ENCODE data around the gene TEX12.
"Not testable (repeated sequence)": the region's sequence is repeated elsewhere in the genome, so short reads cannot be mapped to it uniquely, and the experiment has no call there.

TEX12 gene

DNA sequence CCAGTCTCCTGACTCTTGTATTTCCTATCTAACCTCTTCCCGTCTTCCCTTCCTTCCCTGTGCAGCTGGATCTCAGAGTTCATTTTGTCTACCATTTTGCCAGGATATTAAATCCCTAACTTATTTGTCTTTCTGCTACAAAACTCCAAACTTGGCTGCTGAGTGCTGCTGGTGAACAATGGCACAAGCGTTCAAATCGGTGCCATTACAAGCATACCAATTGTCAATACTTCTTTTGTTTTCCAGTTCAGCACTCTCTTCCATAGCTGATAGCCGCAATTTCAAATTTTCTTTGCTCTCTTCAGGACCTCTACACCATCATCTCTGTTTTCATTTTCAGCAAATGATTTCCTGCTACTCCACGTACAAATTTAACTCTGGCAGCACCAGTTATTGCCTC, 16.7 kb upstream of the TEX12 start:
- no peaks in the 10 kb centered on the region for H3K4me1 ChIP-seq (ENCODE audit: control insufficient read depth, insufficient read depth, low read length)
- H3K27ac ChIP-seq (ENCODE audit: low read length) = no peak overlapping the region
- H3K9me3 ChIP-seq (ENCODE audit: control insufficient read depth, insufficient read depth, low read length) = no peaks in the 10 kb centered on the region
- no peak for DNase-seq (ENCODE audit: low read depth, low spot score)
- no peaks in the 10 kb centered on the region for H3K27me3 ChIP-seq (ENCODE audit: control insufficient read depth, insufficient read depth, low read length)
- WGBS (ENCODE audit: insufficient coverage, insufficient read length) = no CpG with 5 or more reads among the region's 5 CpGs
- no peak overlapping the region for H3K4me3 ChIP-seq (ENCODE audit: low read length)
- no peaks in the 10 kb centered on the region for H3K36me3 ChIP-seq (ENCODE audit: control insufficient read depth, insufficient read depth, low read length)

DNA sequence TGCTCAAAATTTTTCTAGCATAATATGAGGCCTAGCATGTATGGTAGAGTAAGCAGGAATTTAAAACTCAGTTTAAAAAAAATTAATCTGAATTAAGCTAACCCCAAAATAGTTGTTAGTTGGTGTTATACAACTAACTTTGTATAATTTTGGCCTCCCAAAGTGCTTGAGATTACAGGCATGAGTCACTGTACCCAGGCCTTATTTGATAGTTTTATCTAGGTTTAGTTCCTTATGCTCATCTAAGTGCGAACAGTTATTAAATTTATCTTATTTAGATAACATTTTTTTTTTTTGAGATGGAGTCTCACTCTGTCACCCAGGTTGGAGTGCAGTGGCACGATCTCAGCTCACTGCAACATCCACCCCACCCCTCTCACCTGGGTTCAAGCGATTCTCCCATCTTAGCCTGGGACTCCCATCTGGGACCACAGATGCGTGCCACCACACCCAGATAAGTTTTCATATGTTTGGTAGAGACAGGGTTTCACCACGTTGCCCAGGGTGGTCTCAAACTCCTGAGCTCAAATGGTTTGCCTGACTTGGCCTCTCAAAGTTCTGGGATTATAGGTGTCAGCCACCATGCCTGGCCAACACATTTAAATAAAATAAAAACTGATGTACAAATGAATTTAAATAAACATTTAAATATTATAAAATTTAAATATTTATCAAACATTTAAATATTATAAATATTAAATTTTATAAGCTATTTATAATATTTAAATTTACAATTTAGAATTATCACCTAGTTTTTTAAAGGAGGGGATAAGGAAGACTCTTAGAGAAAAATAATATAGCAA, 10.8 kb upstream of the TEX12 start:
- Histone ChIP-seq H3K4me3 (ENCODE audit: low read length) (no peak overlapping the region), H3K36me3 (ENCODE audit: control insufficient read depth, insufficient read depth, low read length) (no peaks in the 10 kb centered on the region), H3K27me3 (ENCODE audit: control insufficient read depth, insufficient read depth, low read length) (no peaks in the 10 kb centered on the region), H3K27ac (ENCODE audit: low read length) (no peak overlapping the region), H3K9me3 (ENCODE audit: control insufficient read depth, insufficient read depth, low read length) (no peaks in the 10 kb centered on the region), H3K4me1 (ENCODE audit: control insufficient read depth, insufficient read depth, low read length) (no peaks in the 10 kb centered on the region)
- no CpG with 5 or more reads among the region's 5 CpGs for WGBS (ENCODE audit: insufficient coverage, insufficient read length)
- DNase-seq (ENCODE audit: low read depth, low spot score) = no peak

DNA sequence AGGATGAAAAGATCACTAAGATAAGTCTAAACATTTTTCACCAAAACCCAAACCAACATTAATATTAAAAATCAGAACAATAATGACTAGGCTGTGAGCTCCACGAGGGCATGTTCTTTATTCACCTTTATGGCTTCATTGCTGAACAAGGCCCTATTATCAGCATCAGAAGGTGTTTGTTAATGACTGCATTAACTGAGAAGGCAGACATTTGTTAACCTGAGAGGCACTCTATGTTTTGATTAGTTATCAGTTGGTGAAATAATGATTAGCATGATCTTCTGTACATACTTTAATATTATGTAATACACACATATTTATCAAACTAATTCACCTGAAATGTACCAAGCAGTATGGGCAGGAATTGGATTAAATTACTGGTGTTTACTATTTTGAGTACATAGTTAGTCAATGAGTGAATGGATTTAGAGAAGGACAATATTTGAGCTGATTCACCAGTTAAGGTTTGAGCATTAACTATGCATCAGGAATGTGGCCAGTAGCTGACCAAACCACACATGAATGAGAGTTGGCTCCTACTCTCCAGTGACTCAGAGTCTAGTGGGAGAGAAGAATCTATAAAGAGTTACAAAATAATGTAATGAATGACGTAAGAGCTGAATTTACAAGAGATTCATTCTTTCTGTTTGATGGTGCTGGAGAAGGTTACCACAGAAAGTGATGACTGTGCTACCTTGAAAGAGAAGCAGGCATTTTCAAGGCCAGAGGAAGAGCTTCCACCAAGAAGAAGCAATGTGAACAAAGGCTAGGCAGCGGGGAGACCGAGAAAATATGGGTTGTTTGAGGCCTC, 10.0 kb upstream of the TEX12 start:
- no peaks in the 10 kb centered on the region for H3K4me1 ChIP-seq (ENCODE audit: control insufficient read depth, insufficient read depth, low read length)
- H3K27me3 ChIP-seq (ENCODE audit: control insufficient read depth, insufficient read depth, low read length) = no peaks in the 10 kb centered on the region
- no peak overlapping the region for H3K4me3 ChIP-seq (ENCODE audit: low read length)
- no peak overlapping the region for H3K27ac ChIP-seq (ENCODE audit: low read length)
- no peaks in the 10 kb centered on the region for H3K9me3 ChIP-seq (ENCODE audit: control insufficient read depth, insufficient read depth, low read length)
- DNase-seq (ENCODE audit: low read depth, low spot score) = no peak
- WGBS (ENCODE audit: insufficient coverage, insufficient read length) = no CpG with 5 or more reads among the region's 4 CpGs
- no peaks in the 10 kb centered on the region for H3K36me3 ChIP-seq (ENCODE audit: control insufficient read depth, insufficient read depth, low read length)

DNA sequence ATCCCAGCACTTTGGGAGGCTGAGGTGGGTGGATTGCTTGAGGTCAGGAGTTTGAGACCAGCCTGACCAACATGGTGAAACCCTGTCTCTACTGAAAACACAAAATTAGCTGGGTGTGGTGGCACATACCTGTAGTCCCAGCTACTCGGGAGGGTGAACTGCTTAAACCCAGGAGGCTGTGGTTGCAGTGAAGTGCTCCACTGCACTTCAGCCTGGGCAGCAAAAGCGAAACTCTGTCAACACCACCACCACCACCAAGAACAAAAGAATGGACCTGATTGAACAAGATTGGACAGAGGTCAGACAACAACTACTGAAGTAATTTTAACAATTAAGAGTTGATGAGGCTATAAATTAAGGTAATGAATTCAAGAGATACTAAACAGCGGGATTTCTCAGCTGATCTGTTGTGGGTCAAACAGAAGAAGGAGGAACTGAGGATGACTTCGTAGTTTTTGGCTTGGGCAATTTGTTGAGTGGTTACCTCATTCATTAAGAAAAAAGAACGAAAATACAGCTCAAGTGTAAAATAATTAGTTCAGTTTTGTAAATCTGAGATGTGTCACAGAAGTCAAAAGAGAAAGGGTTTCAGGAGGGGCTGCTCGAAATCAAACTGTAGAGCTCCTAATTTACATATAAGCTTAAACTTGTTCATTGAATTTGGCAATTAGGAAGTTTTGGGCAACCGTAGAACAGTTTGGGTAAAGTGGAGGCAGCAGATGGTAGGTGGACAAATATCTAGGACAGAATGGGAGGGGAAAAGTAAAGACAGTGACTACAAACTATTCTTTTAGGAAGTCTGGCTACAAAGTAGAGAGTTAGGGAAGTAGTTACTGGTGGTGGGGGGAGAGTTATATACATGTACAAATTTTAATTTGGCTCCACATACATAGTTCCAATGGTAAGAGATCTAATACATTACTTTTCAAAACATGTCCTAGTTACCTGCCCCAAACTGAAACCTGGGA, 7.8 kb upstream of the TEX12 start:
- DNase-seq (ENCODE audit: low read depth, low spot score) = no peak
- WGBS (ENCODE audit: insufficient coverage, insufficient read length) = no CpG with 5 or more reads among the region's 7 CpGs
- 0 out of 2 replicates have a peak, but pooled peaks cover 1% of the 10 kb centered on the region for H3K4me1 ChIP-seq (ENCODE audit: control insufficient read depth, insufficient read depth, low read length)
- no peaks in the 10 kb centered on the region for H3K27me3 ChIP-seq (ENCODE audit: control insufficient read depth, insufficient read depth, low read length)
- no peaks in the 10 kb centered on the region for H3K36me3 ChIP-seq (ENCODE audit: control insufficient read depth, insufficient read depth, low read length)
- no peak overlapping the region for H3K4me3 ChIP-seq (ENCODE audit: low read length)
- H3K9me3 ChIP-seq (ENCODE audit: control insufficient read depth, insufficient read depth, low read length) = no peaks in the 10 kb centered on the region
- no peak overlapping the region for H3K27ac ChIP-seq (ENCODE audit: low read length)

DNA sequence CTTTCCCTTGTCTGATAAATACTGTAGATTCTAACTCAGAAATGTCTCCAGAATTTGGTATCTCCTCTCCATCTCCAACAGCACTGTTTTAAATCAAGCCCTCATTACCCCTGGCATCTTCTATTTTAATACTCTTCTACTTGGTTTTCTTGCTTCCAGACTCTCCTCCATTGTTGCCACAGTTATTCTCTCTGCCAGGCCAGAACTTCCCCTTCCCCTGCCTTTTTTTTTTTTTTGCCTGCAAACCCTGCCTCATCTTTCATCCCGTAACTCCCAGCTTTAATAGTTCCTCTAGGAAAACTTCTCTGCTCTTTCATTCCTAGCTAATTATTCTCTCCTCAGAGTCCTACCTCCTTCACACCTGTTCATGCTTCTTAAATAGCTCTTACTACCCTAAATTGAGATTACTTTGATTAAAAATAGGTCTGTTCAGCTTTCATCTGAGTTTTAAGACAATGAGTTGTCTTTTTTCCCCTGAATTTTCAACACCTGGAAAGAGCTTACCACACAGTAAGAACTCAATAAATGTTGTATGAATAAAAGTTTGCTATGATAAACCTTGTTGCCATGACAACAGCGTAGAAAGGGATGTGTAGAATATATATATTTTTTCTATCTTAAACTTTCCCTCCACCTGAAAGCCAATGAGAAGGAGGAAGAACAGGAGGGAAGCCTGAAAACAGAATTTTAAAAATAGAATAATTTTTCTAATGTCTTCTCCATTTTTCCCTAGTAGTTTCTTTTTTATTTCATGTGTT, 6.9 kb upstream of the TEX12 start:
- Histone ChIP-seq H3K36me3 (ENCODE audit: control insufficient read depth, insufficient read depth, low read length) (no peaks in the 10 kb centered on the region), H3K27ac (ENCODE audit: low read length) (no peak overlapping the region), H3K27me3 (ENCODE audit: control insufficient read depth, insufficient read depth, low read length) (no peaks in the 10 kb centered on the region), H3K9me3 (ENCODE audit: control insufficient read depth, insufficient read depth, low read length) (no peaks in the 10 kb centered on the region), H3K4me3 (ENCODE audit: low read length) (no peak overlapping the region), H3K4me1 (ENCODE audit: control insufficient read depth, insufficient read depth, low read length) (0 out of 2 replicates have a peak, but pooled peaks cover 1% of the 10 kb centered on the region)
- WGBS (ENCODE audit: insufficient coverage, insufficient read length) = no CpG with 5 or more reads among the region's 2 CpGs
- no peak for DNase-seq (ENCODE audit: low read depth, low spot score)

DNA sequence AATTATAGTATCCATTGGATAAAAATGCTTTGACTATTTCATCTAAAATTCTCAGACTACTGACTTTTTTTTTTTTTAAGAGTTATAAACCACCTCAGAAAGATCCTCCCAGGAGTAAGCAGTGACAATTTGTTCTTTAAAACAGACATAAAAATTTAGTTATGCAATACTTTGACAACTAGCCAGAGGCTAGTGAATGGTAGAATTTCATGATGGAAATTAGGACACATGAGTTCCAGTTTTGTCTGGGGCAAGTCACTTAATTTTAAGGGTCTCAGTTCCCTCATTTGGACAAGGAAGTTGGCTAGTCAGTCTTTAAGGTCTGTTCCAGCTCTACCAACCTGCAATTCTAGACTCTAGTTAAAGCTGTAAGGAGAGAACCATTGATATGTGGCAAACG, 6.2 kb upstream of the TEX12 start:
- no peak overlapping the region for H3K27ac ChIP-seq (ENCODE audit: low read length)
- H3K27me3 ChIP-seq (ENCODE audit: control insufficient read depth, insufficient read depth, low read length) = no peaks in the 10 kb centered on the region
- no peaks in the 10 kb centered on the region for H3K9me3 ChIP-seq (ENCODE audit: control insufficient read depth, insufficient read depth, low read length)
- 0 out of 2 replicates have a peak, but pooled peaks cover 1% of the 10 kb centered on the region for H3K4me1 ChIP-seq (ENCODE audit: control insufficient read depth, insufficient read depth, low read length)
- H3K36me3 ChIP-seq (ENCODE audit: control insufficient read depth, insufficient read depth, low read length) = no peaks in the 10 kb centered on the region
- DNase-seq (ENCODE audit: low read depth, low spot score) = no peak
- no peak overlapping the region for H3K4me3 ChIP-seq (ENCODE audit: low read length)
- WGBS (ENCODE audit: insufficient coverage, insufficient read length) = no CpG with 5 or more reads among the region's 1 CpG

DNA sequence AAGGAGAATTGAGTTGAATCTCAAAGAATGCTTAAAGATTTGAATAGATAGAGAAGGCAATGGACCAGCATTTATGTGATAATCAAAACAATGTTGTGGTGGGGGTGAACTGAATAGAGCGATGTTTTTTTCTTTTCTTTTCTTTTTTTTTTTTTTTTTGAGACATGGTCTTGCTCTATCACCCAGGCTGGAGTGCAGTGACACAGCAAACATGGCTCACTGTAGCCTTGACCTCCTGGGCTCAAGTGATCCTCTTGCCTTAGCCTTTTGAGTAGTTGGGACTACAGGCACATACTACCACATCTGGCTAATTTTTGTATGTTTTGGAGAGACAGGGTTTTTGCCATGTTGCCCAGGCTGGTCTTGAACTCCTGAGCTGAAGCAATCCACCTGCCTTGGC, 5.0 kb upstream of the TEX12 start:
- not testable (repeated sequence) for H3K27me3 ChIP-seq (ENCODE audit: control insufficient read depth, insufficient read depth, low read length); H3K4me3 ChIP-seq (ENCODE audit: low read length); DNase-seq (ENCODE audit: low read depth, low spot score); H3K9me3 ChIP-seq (ENCODE audit: control insufficient read depth, insufficient read depth, low read length); H3K36me3 ChIP-seq (ENCODE audit: control insufficient read depth, insufficient read depth, low read length); H3K27ac ChIP-seq (ENCODE audit: low read length); H3K4me1 ChIP-seq (ENCODE audit: control insufficient read depth, insufficient read depth, low read length)
- WGBS (ENCODE audit: insufficient coverage, insufficient read length) = no CpG with 5 or more reads among the region's 1 CpG

DNA sequence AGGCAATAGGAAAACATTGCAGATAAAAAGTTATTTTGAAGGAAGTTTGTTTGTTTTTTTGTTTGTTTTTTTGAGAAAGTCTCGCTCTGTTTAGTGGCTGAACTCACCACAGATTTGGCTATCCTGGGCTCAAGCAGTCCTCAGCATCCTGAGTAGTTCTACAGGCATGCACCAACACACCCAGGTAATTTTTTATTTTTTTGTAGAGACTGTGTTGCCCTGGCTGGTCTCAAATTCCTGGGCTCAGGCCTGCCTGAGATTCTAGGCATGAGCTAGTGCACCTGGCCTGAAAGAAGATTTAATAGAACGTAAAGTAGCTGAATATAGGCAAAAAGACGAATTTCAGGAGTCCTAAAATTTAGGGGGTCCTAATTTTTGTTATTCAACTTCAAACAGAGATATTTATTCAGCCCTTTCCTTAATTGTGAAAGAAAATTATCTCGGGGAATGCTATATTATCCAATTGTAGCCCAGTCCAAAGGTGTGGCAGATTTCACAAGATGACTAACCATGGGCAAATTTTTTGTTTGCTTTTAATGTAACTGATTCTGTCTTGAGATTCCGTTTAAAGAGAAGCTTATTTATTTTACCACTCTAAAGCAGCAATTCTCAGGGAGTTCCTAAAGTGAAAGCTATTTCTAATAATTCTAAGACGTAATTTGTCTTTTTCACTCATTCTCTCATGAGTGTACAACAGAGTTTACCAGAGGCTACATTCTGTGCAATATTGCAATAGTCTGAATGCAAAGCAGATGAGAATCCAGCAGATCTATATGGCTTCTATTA, 4.2 kb upstream of the TEX12 start:
- no peak overlapping the region for H3K4me3 ChIP-seq (ENCODE audit: low read length)
- DNase-seq (ENCODE audit: low read depth, low spot score) = no peak
- H3K36me3 ChIP-seq (ENCODE audit: control insufficient read depth, insufficient read depth, low read length) = no peaks in the 10 kb centered on the region
- H3K4me1 ChIP-seq (ENCODE audit: control insufficient read depth, insufficient read depth, low read length) = 0 out of 2 replicates have a peak, but pooled peaks cover 1% of the 10 kb centered on the region
- WGBS (ENCODE audit: insufficient coverage, insufficient read length) = no CpG with 5 or more reads among the region's 6 CpGs
- H3K27me3 ChIP-seq (ENCODE audit: control insufficient read depth, insufficient read depth, low read length) = no peaks in the 10 kb centered on the region
- no peak overlapping the region for H3K27ac ChIP-seq (ENCODE audit: low read length)
- no peaks in the 10 kb centered on the region for H3K9me3 ChIP-seq (ENCODE audit: control insufficient read depth, insufficient read depth, low read length)

Measured in iPS DF 6.9 (cell line).